ENCODE results near the gene SCAMP5. TPM values are rescaled to one million over a fixed set of nuclear protein-coding genes. Genes with fewer than 3 reads are reported as not detected.

Gene SCAMP5
- total RNA-seq, 1 experiment from 2014 or later: 10.7 TPM

- H3K27me3 Mint-ChIP-seq (ENCODE audit: unreplicated experiment): peaks cover 58% of the 10 kb centered on the region
- CTCF ChIA-PET: interaction anchor here (0.6 to 2.9 kb wide), 2 partner anchors 10 to 59 kb away, joined by 3 to 13 read pairs; no protein-coding TSS in a partner anchor
- BruUV-seq (replicated peaks): no TSS peak
Measured at GRCh38 chr15:74960995-74961588, 34.3 kb upstream of the SCAMP5 start.

GRCh38 chr15:74961616-74962015 lies 33.7 kb upstream of the SCAMP5 start:
- TF ChIP-seq CTCF (IDR thresholded peaks at IDR 0.05; ENCODE audit: unreplicated experiment): no peak
- no peak overlapping the region for H3K4me3 Mint-ChIP-seq (ENCODE audit: low read depth, unreplicated experiment)
- H3K36me3 Mint-ChIP-seq (ENCODE audit: insufficient read depth, unreplicated experiment): peaks cover 19% of the 10 kb centered on the region
- DNase-seq: no peak
- intact Hi-C loops (cut with micrococcal nuclease; ENCODE audit: unreplicated experiment): no loop called here
- CTCF ChIA-PET: interaction anchor here (2.9 kb wide), 1 partner anchor 11 kb away, joined by 13 read pairs; no protein-coding TSS in a partner anchor
- no peak overlapping the region for H3K27ac Mint-ChIP-seq (ENCODE audit: unreplicated experiment)
- H3K4me1 Mint-ChIP-seq (ENCODE audit: low read depth, unreplicated experiment): peaks cover 24% of the 10 kb centered on the region
- BruUV-seq (replicated peaks): no TSS peak
- peaks cover 58% of the 10 kb centered on the region for H3K27me3 Mint-ChIP-seq (ENCODE audit: unreplicated experiment)
- no peaks in the 10 kb centered on the region for H3K9me3 Mint-ChIP-seq (ENCODE audit: low read depth, unreplicated experiment)

More at GRCh38 chr15:74960995-74961588, 34.3 kb upstream of the SCAMP5 start:
- Mint-ChIP-seq H3K9me3 (ENCODE audit: low read depth, unreplicated experiment) (no peaks in the 10 kb centered on the region), H3K4me1 (ENCODE audit: low read depth, unreplicated experiment) (peaks cover 24% of the 10 kb centered on the region), H3K27ac (ENCODE audit: unreplicated experiment) (no peak overlapping the region), H3K36me3 (ENCODE audit: insufficient read depth, unreplicated experiment) (peaks cover 24% of the 10 kb centered on the region), H3K4me3 (ENCODE audit: low read depth, unreplicated experiment) (no peak overlapping the region)
- no peak for TF ChIP-seq CTCF (IDR thresholded peaks at IDR 0.05; ENCODE audit: unreplicated experiment)
- intact Hi-C loops (cut with micrococcal nuclease; ENCODE audit: unreplicated experiment): no loop called here
- DNase-seq: no peak

GRCh38 chr15:74962219-74962618 lies 33.1 kb upstream of the SCAMP5 start:
- Mint-ChIP-seq H3K27me3 (ENCODE audit: unreplicated experiment) (peaks cover 58% of the 10 kb centered on the region), H3K4me1 (ENCODE audit: low read depth, unreplicated experiment) (peaks cover 24% of the 10 kb centered on the region), H3K4me3 (ENCODE audit: low read depth, unreplicated experiment) (no peak overlapping the region), H3K36me3 (ENCODE audit: insufficient read depth, unreplicated experiment) (peaks cover 13% of the 10 kb centered on the region), H3K9me3 (ENCODE audit: low read depth, unreplicated experiment) (no peaks in the 10 kb centered on the region), H3K27ac (ENCODE audit: unreplicated experiment) (no peak overlapping the region)
- CTCF ChIA-PET: interaction anchor here (2.9 kb wide), 1 partner anchor 12 kb away, joined by 13 read pairs; no protein-coding TSS in a partner anchor
- intact Hi-C loops (cut with micrococcal nuclease; ENCODE audit: unreplicated experiment): no loop called here
- no peak for TF ChIP-seq CTCF (IDR thresholded peaks at IDR 0.05; ENCODE audit: unreplicated experiment)
- no peak for DNase-seq
- BruUV-seq (replicated peaks): no TSS peak

GRCh38 chr15:74962671-74963070 lies 32.7 kb upstream of the SCAMP5 start:
- Mint-ChIP-seq H3K27me3 (ENCODE audit: unreplicated experiment) (peaks cover 54% of the 10 kb centered on the region), H3K9me3 (ENCODE audit: low read depth, unreplicated experiment) (no peaks in the 10 kb centered on the region), H3K36me3 (ENCODE audit: insufficient read depth, unreplicated experiment) (peaks cover 8% of the 10 kb centered on the region), H3K27ac (ENCODE audit: unreplicated experiment) (no peak overlapping the region), H3K4me1 (ENCODE audit: low read depth, unreplicated experiment) (peaks cover 20% of the 10 kb centered on the region), H3K4me3 (ENCODE audit: low read depth, unreplicated experiment) (no peak overlapping the region)
- no peak for TF ChIP-seq CTCF (IDR thresholded peaks at IDR 0.05; ENCODE audit: unreplicated experiment)
- no peak for DNase-seq
- CTCF ChIA-PET: interaction anchor here (0.6 kb wide), 1 partner anchor 484 kb away, joined by 8 read pairs; no protein-coding TSS in a partner anchor
- intact Hi-C loops (cut with micrococcal nuclease; ENCODE audit: unreplicated experiment): no loop called here
- BruUV-seq (replicated peaks): no TSS peak
